RWPE1 (cell line): ENCODE results near the gene CASP3.
"Not testable (repeated sequence)": the region's sequence is repeated elsewhere in the genome, so short reads cannot be mapped to it uniquely, and the experiment has no call there.

ENCODE experiments used
- CTCF ChIA-PET: fragments of 350-600 bp; sonication (Branson Sonifier 250); formaldehyde crosslinking; extraction: SDS; loops from one replicate; lab custom pipeline; 2021; lab: Yijun Ruan, JAX
- POLR2A ChIA-PET: fragments of 400-600 bp; formaldehyde crosslinking; extraction: SDS; loops from one replicate; lab custom pipeline; 2020; ENCODE audit warnings: antibody characterized with exemption; ENCODE audit not compliant: low non-redundant PET; lab: Yijun Ruan, JAX
- DNase-seq: peaks from one replicate; pipeline ENCODE4 v3.0.0; 2012; ENCODE audit warnings: low spot score
- H3K27ac ChIP-seq: fragments of 450-650 bp; 2 replicates; pipeline ENCODE4 v1.5.1; 2017
- TF ChIP-seq, protein P1 (sequence below): fragments of 450-650 bp; conservative IDR thresholded peaks from 2 replicates; pipeline ENCODE4 v1.5.1; 2017; ENCODE audit warnings: low read depth, mild to moderate bottlenecking

Gene CASP3

GRCh38 chr4:184596617-184597185 lies 52.5 kb downstream of the CASP3 start:
- DNase-seq, result no peak
- TF ChIP-seq, protein P1, sequence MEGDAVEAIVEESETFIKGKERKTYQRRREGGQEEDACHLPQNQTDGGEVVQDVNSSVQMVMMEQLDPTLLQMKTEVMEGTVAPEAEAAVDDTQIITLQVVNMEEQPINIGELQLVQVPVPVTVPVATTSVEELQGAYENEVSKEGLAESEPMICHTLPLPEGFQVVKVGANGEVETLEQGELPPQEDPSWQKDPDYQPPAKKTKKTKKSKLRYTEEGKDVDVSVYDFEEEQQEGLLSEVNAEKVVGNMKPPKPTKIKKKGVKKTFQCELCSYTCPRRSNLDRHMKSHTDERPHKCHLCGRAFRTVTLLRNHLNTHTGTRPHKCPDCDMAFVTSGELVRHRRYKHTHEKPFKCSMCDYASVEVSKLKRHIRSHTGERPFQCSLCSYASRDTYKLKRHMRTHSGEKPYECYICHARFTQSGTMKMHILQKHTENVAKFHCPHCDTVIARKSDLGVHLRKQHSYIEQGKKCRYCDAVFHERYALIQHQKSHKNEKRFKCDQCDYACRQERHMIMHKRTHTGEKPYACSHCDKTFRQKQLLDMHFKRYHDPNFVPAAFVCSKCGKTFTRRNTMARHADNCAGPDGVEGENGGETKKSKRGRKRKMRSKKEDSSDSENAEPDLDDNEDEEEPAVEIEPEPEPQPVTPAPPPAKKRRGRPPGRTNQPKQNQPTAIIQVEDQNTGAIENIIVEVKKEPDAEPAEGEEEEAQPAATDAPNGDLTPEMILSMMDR, result no peak
- POLR2A ChIA-PET, result no interaction called here
- CTCF ChIA-PET, result no interaction called here
- no peak overlapping the region for H3K27ac ChIP-seq

GRCh38 chr4:184596044-184596616 lies 53.1 kb downstream of the CASP3 start:
- no peak for DNase-seq
- POLR2A ChIA-PET, result no interaction called here

GRCh38 chr4:184595430-184595829 lies 53.8 kb downstream of the CASP3 start:
- no peak overlapping the region for H3K27ac ChIP-seq
- TF ChIP-seq, protein P1, result no peak
- CTCF ChIA-PET, result no interaction called here
- no peak for DNase-seq
- POLR2A ChIA-PET, result no interaction called here

More at GRCh38 chr4:184596044-184596616, 53.1 kb downstream of the CASP3 start:
- no peak overlapping the region for H3K27ac ChIP-seq
- CTCF ChIA-PET, result no interaction called here
- TF ChIP-seq, protein P1, result no peak

DNA sequence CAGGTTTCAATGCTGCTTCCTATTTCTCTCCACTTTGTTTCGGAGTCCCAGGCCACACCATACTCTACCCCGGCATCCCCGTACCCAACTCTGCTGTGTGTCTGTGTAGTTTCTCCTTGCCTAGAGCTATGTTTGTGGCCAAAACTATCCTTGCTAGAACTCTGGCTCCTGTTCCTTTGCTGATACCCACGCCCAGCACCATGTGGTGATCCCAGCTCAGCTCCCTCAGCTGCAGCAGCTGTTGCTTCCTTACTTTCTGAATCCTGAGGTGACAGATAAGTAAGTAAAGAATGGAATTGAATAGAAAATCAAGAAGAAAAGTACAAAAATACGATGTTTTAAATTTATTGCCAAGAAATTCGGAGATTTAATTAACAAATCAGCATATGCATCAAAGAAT lies 55.8 kb downstream of the CASP3 start:
- no peak for DNase-seq
- ChIA-PET CTCF (no interaction called here), POLR2A (no interaction called here)
- H3K27ac ChIP-seq, result no peak overlapping the region
- TF ChIP-seq, protein P1, result no peak

DNA sequence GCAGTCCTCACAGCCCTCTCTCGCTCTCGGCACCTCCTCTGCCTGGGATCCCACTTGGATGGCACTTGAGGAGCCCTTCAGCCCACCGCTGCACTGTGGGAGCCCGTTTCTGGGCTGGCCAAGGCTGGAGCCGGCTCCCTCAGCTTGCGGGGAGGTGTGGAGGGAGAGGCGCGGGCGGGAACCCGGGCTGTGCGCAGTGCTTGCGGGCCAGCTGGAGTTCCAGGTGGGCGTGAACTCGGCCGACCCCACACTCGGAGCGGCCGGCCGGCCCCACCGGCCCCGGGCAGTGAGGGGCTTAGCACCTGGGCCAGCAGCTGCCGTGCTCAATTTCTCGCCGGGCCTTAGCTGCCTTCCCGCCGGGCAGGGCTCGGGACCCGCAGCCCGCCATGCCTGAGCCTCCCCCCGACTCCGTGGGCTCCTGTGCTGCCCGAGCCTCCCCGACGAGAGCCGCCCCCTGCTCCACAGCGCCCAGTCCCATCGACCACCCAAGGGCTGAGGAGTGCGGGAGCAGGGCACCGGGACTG lies 57.4 kb downstream of the CASP3 start:
- CTCF ChIA-PET, H3K27ac ChIP-seq, DNase-seq, POLR2A ChIA-PET: not testable (repeated sequence)

- H3K27ac ChIP-seq, result no peak overlapping the region
- DNase-seq, result no peak
- ChIA-PET POLR2A (no interaction called here), CTCF (no interaction called here)
- TF ChIP-seq, protein P1, result no peak
These were observed 58.1 kb downstream of the CASP3 start for GRCh38 chr4:184591070-184591677.

- ChIA-PET CTCF (no interaction called here), POLR2A (no interaction called here)
- H3K27ac ChIP-seq, result no peak overlapping the region
- TF ChIP-seq, protein P1, result no peak
- no peak for DNase-seq
These were observed 59.1 kb downstream of the CASP3 start for GRCh38 chr4:184590196-184590595.
